NT2/D1 (cell line): Measurements from ENCODE around the gene WDR19.

Experiments
- YY1 ChIP-seq: IDR thresholded peaks from 2 replicates; pipeline ENCODE4 v1.6.1; 2011; ENCODE audit not compliant: insufficient read length, insufficient read depth
- ZNF274 ChIP-seq: IDR thresholded peaks from 2 replicates; pipeline ENCODE4 v1.6.1; 2011; ENCODE audit warnings: mild to moderate bottlenecking, low read depth, low read length

GRCh38 chr4:39274503-39274902 is 92.2 kb downstream of the WDR19 start:
- TF ChIP-seq YY1 (no peak), ZNF274 (no peak)
